HG03103 (cell line): ENCODE data around the gene DPP4.

Experiments used
- ATAC-seq: cut with Tn5 transposase; IDR thresholded peaks from one replicate; pipeline ENCODE4 v1.9.1; 2021; ENCODE audit warnings: low read depth; ENCODE audit not compliant: unreplicated experiment

The DPP4 gene

GRCh38 chr2:162086904-162087303, 12.9 kb upstream of the DPP4 start:
- no peak for ATAC-seq

GRCh38 chr2:162085090-162085891, 11.3 kb upstream of the DPP4 start:
- no peak for ATAC-seq

DNA sequence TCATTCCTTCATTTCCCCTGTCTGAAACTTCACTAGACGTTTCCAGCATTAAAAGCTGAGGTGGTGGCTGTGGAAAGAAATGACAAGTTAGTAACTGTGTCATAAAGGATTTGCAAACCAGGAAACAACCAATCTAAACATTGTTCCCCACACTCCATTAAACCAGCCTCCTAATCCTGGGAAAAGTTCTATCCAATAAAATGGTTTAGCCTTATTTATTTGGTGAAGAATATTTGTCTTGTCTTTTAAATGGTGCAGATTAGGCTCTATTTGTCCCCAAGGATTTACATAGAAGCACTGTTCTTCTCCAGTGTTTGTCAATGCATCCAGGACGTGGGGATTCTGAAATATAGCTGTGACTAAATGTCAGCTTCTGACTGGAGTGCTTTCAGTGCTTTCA, 10.5 kb upstream of the DPP4 start:
- no peak for ATAC-seq

GRCh38 chr2:162082681-162083080, 8.7 kb upstream of the DPP4 start:
- no peak for ATAC-seq

GRCh38 chr2:162082036-162082435, 8.0 kb upstream of the DPP4 start:
- no peak for ATAC-seq

DNA sequence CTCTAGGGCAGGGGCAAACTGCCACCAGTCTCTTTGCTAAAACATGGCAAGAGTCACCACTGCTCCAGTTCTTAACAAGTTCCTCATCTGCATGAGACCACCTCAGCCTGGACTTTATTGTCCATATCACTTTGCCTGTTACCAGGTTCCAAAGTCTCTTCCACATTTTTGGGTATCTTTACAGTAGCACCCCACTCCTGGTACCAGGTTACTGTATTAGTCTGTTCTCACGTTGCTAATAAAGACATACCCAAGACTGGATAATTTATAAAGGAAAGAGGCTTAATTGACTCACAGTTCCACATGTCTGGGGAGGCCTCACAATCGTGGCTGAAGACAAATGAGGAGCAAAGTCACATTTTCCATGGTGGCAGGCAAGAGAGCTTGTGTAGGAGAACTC, 5.5 kb upstream of the DPP4 start:
- no peak for ATAC-seq

DNA sequence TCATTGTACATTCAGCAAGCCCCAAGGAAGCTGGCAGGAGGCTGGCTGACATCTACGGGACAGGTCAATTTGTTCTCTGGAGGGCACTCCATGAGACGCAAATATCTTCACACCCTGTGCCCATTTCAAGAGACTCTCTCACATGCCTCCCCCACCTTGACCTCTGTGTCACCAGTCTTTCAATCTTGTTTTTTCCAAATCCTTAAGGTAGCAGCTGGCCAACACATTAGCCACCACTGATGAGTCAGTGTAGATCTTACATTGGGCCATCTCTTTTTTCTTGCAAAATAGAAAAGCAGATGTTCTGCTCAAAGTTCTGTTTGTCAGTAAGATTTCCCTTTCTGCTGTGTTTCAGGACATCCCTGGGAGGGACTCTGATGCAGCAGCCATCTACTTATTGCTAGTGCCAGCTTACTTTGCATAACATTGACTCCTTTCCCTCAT, 1.7 kb upstream of the DPP4 start:
- no peak for ATAC-seq

DNA sequence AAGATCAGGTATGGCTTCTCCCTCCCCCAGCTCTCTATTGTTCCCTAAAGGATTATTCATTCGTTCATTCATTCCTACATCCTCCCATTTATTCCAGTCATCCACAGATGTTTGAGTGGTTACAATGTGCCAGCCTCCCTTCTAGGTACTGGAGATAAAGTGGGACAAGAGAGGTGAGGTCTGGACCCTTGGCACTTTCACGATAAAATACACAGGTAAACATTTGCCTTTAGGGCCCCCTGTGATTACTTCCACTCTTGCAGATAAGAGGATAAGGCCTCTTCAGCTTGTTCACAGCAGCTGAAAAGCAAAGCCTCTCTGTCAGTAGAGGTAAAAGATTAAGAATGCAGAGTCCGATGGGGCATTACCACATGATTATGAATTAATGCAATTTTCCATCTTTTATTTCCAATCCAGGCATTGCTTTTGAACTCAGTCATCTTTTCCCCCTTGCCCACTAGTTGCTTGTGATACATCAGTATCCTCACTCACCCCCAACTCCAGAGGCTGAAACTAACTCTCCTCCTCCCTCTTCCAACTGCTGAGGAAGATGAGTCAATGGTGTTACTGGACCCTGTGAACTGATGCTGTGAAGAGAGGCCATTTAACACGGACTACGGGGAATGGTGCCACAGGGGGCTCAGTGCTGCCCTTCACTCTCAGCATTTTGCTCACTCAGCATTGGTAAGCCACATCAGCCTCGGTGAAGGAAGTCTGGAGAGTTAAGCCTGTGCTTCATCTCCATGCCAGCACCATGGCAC, 1.1 kb upstream of the DPP4 start:
- ATAC-seq: no peak

DNA sequence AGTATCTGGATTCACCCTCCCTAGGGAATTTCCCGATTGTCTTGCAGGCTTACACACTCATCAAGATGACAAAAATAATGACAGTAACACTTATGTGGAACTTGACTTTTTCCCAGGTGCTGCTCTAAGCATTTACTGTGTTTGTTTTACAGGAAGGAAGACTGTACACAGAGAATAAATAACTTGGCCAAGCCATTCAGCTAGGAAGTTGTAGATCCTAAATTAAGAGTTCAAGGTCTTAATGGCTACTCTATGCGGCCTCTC, 549 bp upstream of the DPP4 start:
- ATAC-seq: no peak

- peak; percentile 8 for ATAC-seq
Observed at GRCh38 chr2:162072976-162073887, 783 bp downstream of the DPP4 start.

- peak; percentile 45 for ATAC-seq
Observed at GRCh38 chr2:162072181-162072702, 1.8 kb downstream of the DPP4 start.

DNA sequence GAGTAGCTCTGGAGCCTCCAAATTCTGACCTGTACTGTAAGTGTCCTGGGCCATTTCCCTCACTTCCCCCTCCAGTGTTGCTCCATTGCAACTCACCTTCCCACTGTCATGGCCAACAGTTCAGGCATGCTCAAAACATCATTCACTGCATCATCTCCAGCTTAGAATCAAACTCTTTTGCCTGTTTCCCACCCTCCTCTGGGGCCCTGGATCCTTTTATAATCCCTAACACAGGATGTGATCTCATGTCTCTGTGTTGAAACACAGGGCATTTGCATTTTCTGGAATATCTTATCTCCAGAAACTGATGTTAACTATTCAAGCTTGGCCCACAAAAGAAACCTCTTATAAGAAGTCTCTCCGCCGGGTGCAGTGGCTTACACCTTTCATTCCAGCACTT, 3.0 kb downstream of the DPP4 start:
- ATAC-seq: no peak

DNA sequence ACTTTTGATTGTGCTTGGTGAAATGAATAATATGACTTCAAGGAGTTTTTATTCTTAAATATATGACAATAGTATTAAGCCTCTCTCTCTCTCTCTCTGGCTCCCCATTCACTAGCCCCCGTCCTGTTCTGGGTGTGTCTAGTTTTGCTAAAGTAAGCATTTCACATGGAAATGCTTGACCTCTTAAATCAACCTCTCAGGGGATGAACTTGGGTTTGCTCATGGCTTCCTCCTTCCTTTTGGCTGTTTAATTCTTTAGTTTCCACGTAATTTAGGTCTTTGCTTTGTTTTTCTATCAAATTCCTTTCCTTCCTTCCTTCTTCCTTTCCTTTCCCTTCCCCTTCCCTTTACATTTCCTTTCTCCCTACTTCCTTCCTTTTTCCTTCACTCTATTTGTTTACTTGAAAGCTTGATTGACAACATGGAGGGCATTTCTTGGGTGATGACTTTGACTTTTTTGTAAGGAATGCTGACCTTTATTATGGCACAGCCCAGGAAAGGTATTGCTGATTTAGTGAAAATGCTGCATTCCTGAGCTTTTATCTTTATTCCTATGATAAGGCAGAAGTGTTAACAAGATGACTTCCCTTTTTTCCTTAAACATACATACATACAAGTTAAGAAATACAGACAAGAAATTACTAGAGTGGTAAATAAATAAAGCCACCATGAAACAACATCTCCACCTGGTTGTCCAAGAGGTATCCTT, 3.6 kb downstream of the DPP4 start:
- ATAC-seq: no peak

DNA sequence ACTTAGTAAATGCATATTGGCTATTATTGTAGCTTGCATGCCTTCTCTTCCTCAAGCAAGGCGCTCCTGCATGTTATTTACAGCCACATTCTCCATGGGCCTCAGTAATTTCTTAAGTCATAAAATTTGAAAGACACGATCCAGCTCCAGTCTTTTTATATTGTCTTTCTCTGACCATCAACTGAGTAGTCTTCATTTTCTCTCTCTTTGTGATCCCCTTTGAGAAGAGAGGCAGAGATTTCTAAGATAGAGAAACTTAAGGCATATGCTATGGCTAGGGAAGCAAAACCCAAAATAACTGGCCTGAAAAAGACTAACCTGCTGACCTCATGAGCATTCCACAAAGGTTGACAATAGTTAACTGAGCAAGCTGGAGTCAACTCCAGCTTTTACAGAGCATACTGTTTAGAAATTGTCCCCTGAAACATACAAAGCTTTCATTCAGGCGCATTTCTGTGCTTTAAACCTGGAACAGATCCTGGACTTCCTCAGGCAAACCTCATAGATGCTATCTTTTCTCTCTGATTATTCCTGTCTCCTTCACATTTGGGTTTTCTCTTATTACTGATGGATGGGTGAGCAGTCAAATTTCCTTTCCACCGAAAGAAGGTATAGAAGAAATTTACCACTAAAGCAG, 4.6 kb downstream of the DPP4 start:
- ATAC-seq: no peak

- ATAC-seq: no peak
Observed at GRCh38 chr2:162067596-162067995, 6.4 kb downstream of the DPP4 start.

- ATAC-seq: no peak
Observed at GRCh38 chr2:162065767-162066166, 8.2 kb downstream of the DPP4 start.

- peak; percentile 48 for ATAC-seq
Observed at GRCh38 chr2:162063899-162064298, 10.1 kb downstream of the DPP4 start.

DNA sequence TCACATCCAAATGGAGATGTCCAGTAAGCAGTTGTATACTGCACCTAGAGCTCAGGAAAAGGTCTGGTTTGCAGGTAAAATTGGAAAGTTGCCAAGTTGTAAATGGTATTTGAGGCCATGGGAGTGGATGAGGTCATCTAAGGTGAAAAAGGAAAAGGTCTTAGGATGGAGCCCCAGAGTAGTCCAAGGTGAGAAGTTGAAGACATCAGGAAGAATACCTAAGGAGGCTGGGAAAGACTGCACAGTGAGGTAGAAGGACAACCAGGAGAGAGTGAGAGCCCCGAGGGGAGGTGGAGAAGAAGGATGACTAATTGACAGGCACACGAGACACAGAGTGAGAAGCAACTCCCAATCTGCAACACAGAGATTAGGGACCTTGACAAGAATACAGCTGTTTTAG, 10.7 kb downstream of the DPP4 start:
- no peak for ATAC-seq

- ATAC-seq: no peak
Observed at GRCh38 chr2:162062559-162062958, 11.5 kb downstream of the DPP4 start.

- no peak for ATAC-seq
Observed at GRCh38 chr2:162061021-162061420, 13.0 kb downstream of the DPP4 start.
